Measurements from ENCODE around the gene B3GAT1. TPM values are rescaled to one million over a fixed set of nuclear protein-coding genes. Genes with fewer than 3 reads are reported as not detected.
A peak's percentile ranks its signal among the peaks of the same experiment; 100 is the strongest.

B3GAT1 gene
- total and polyA plus RNA-seq, 2 experiments from 2014 or later = 4.8 to 28.3 TPM

- Histone ChIP-seq H3K79me2 (replicated peaks; ENCODE audit: insufficient read depth) (no peaks in the 10 kb centered on the region), H3K27ac (ENCODE audit: low read depth) (no peak overlapping the region), H3K27me3 (ENCODE audit: insufficient read depth) (no peaks in the 10 kb centered on the region), H3K36me3 (ENCODE audit: insufficient read depth) (no peaks in the 10 kb centered on the region), H3K9me2 (ENCODE audit: insufficient read depth) (no peaks in the 10 kb centered on the region), H3K4me1 (ENCODE audit: insufficient read depth) (no peaks in the 10 kb centered on the region), H3K4me3 (no peak overlapping the region), H3K4me2 (no peak overlapping the region), H2AFZ (no peak overlapping the region), H3F3A (replicated peaks; ENCODE audit: low read depth) (no peaks in the 10 kb centered on the region), H4K20me1 (replicated peaks; ENCODE audit: insufficient read depth) (no peaks in the 10 kb centered on the region)
- H3K27ac Mint-ChIP-seq = no peak overlapping the region
- no peak overlapping the region for H3K4me3 Mint-ChIP-seq
- no peaks in the 10 kb centered on the region for H3K36me3 Mint-ChIP-seq (ENCODE audit: low read depth)
- no peaks in the 10 kb centered on the region for H3K9me3 Mint-ChIP-seq
- peak; percentile 75 to 82 for TF ChIP-seq CTCF (conservative IDR thresholded peaks at IDR 0.05; ENCODE audit: low read depth in 2 of 2)
- TF ChIP-seq CREB1 (CRISPR knock-in tag; IDR thresholded peaks at IDR 0.05; ENCODE audit: low read depth) = peak; percentile 70; the same call in 1 of the 2 replicates
- TF ChIP-seq EZH2phosphoT487 (IDR thresholded peaks at IDR 0.05; ENCODE audit: unreplicated experiment) = no peak
- peak; percentile 79 for DNase-seq (ENCODE audit: low spot score)
- peaks cover 2% of the 10 kb centered on the region for H3K27me3 Mint-ChIP-seq (ENCODE audit: insufficient read depth, low read depth, poor library complexity)
- no peaks in the 10 kb centered on the region; the same call in 2 of the 3 replicates for H3K4me1 Mint-ChIP-seq
- ATAC-seq = peak; percentile 97
Measured at GRCh38 chr11:134449713-134450112, 37.7 kb upstream of the B3GAT1 start.

- Mint-ChIP-seq H3K27me3 (ENCODE audit: insufficient read depth, low read depth, poor library complexity) (peaks cover 2% of the 10 kb centered on the region), H3K27ac (no peak overlapping the region), H3K9me3 (no peaks in the 10 kb centered on the region), H3K4me1 (no peaks in the 10 kb centered on the region; the same call in 2 of the 3 replicates), H3K4me3 (no peak overlapping the region), H3K36me3 (ENCODE audit: low read depth) (no peaks in the 10 kb centered on the region)
- no peaks in the 10 kb centered on the region for H3F3A ChIP-seq (replicated peaks; ENCODE audit: low read depth)
- H3K4me2 ChIP-seq = no peak overlapping the region
- no peak overlapping the region for H3K4me3 ChIP-seq
- TF ChIP-seq CTCF (conservative IDR thresholded peaks at IDR 0.05; ENCODE audit: low read depth in 2 of 2) (no peak), STAT1 (IDR thresholded peaks at IDR 0.05; ENCODE audit: unreplicated experiment) (no peak), EZH2 (IDR thresholded peaks at IDR 0.05; ENCODE audit: low read depth, unreplicated experiment) (no peak), ETS1 (IDR thresholded peaks at IDR 0.05) (no peak), CREB1 (CRISPR knock-in tag; IDR thresholded peaks at IDR 0.05; ENCODE audit: low read depth) (no peak), REST (IDR thresholded peaks at IDR 0.05; ENCODE audit: unreplicated experiment) (no peak)
- H3K9me2 ChIP-seq (ENCODE audit: insufficient read depth) = no peaks in the 10 kb centered on the region
- H3K79me2 ChIP-seq (replicated peaks; ENCODE audit: insufficient read depth) = no peaks in the 10 kb centered on the region
- no peak overlapping the region for H2AFZ ChIP-seq
- no peaks in the 10 kb centered on the region for H3K36me3 ChIP-seq (ENCODE audit: insufficient read depth)
- H3K27ac ChIP-seq (ENCODE audit: low read depth) = no peak overlapping the region
- H4K20me1 ChIP-seq (replicated peaks; ENCODE audit: insufficient read depth) = no peaks in the 10 kb centered on the region
- no peaks in the 10 kb centered on the region for H3K27me3 ChIP-seq (ENCODE audit: insufficient read depth)
- H3K4me1 ChIP-seq (ENCODE audit: insufficient read depth) = no peaks in the 10 kb centered on the region
- DNase-seq (ENCODE audit: low spot score) (no peak), ATAC-seq (no peak)
Measured at GRCh38 chr11:134449051-134449450, 37.0 kb upstream of the B3GAT1 start.
